NB4 (cell line): Measurements from ENCODE around the gene ADAMTSL1.

Experiments used
- MYC ChIP-seq: IDR thresholded peaks from 2 replicates; pipeline ENCODE4 v1.6.1; 2011; ENCODE audit warnings: low read depth, low read length
- POLR2A ChIP-seq: IDR thresholded peaks from 2 replicates; pipeline ENCODE4 v1.6.1; 2011; ENCODE audit warnings: mild to moderate bottlenecking; ENCODE audit not compliant: insufficient read length; ENCODE audit errors: extremely low read depth
- TF ChIP-seq, protein P1 (sequence below): IDR thresholded peaks from one replicate; pipeline ENCODE4 v1.5.1; 2012; ENCODE audit warnings: low read depth, low read length

- TF ChIP-seq, protein P1, sequence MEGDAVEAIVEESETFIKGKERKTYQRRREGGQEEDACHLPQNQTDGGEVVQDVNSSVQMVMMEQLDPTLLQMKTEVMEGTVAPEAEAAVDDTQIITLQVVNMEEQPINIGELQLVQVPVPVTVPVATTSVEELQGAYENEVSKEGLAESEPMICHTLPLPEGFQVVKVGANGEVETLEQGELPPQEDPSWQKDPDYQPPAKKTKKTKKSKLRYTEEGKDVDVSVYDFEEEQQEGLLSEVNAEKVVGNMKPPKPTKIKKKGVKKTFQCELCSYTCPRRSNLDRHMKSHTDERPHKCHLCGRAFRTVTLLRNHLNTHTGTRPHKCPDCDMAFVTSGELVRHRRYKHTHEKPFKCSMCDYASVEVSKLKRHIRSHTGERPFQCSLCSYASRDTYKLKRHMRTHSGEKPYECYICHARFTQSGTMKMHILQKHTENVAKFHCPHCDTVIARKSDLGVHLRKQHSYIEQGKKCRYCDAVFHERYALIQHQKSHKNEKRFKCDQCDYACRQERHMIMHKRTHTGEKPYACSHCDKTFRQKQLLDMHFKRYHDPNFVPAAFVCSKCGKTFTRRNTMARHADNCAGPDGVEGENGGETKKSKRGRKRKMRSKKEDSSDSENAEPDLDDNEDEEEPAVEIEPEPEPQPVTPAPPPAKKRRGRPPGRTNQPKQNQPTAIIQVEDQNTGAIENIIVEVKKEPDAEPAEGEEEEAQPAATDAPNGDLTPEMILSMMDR = no peak
- no peak for TF ChIP-seq POLR2A
- TF ChIP-seq MYC = no peak
Observed at GRCh38 chr9:18666986-18667772, 193.2 kb downstream of the ADAMTSL1 start.
